WTC11 (cell line): Measurements from ENCODE around the gene TMED3. TPM values are rescaled to one million over a fixed set of nuclear protein-coding genes. Genes with fewer than 3 reads are reported as not detected.
A peak's percentile ranks its signal among the peaks of the same experiment; 100 is the strongest.

Experiments
- ATAC-seq: fragments of 200-7000 bp; cut with Tn5 transposase; 2 replicates; pipeline ENCODE4 v1.10.0; 2021; ENCODE audit warnings: mild to moderate bottlenecking, moderate library complexity
- CTCF ChIA-PET: fragments of 300-600 bp; sonication (Branson Sonifier 250); formaldehyde crosslinking; loops from one replicate; lab custom pipeline; 2021; ENCODE audit warnings: antibody characterized with exemption; lab: Charles Lee
- POLR2A ChIA-PET: fragments of 350-600 bp; sonication (Branson Sonifier 250); formaldehyde crosslinking; loops from one replicate; lab custom pipeline; 2021; ENCODE audit warnings: antibody characterized with exemption; lab: Charles Lee
- DNase-seq: peaks from one replicate; pipeline ENCODE4 v3.0.0; 2021; ENCODE audit warnings: low spot score
- H3K27ac Mint-ChIP-seq: 2 replicates; pipeline ENCODE4 v1.8.0; 2021; ENCODE audit warnings: mixed read lengths
- H3K27me3 Mint-ChIP-seq: 2 replicates; pipeline ENCODE4 v1.8.0; 2021; ENCODE audit warnings: low read depth, mild to moderate bottlenecking, moderate library complexity, mixed read lengths
- H3K36me3 Mint-ChIP-seq: 2 replicates; pipeline ENCODE4 v1.8.0; 2021; ENCODE audit warnings: mixed read lengths
- H3K4me1 Mint-ChIP-seq: 2 replicates; pipeline ENCODE4 v1.8.0; 2022; ENCODE audit warnings: mixed read lengths
- H3K4me3 Mint-ChIP-seq: 2 replicates; pipeline ENCODE4 v1.8.0; 2021; ENCODE audit warnings: mild to moderate bottlenecking, moderate library complexity, mixed read lengths
- H3K9me3 Mint-ChIP-seq: 2 replicates; pipeline ENCODE4 v1.8.0; 2021; ENCODE audit warnings: mixed read lengths
- CBFB ChIP-seq: sonication (generic); formaldehyde crosslinking; IDR thresholded peaks from 2 replicates; pipeline ENCODE4 v1.8.1; 2022; ENCODE audit warnings: mild to moderate bottlenecking, low read depth, missing genetic modification reagents
- GABPB1 ChIP-seq: sonication (generic); formaldehyde crosslinking; IDR thresholded peaks from 2 replicates; pipeline ENCODE4 v1.8.1; 2023; ENCODE audit warnings: mild to moderate bottlenecking, missing genetic modification reagents
- GTF2I ChIP-seq: fragments of 250-450 bp; sonication (Bioruptor Pico); conservative IDR thresholded peaks from 2 replicates; pipeline ENCODE4 v1.4.0; 2021; ENCODE audit warnings: mild to moderate bottlenecking
- JAZF1 ChIP-seq: fragments of 250-450 bp; sonication (Bioruptor Pico); IDR thresholded peaks from 2 replicates; pipeline ENCODE4 v1.9.0; 2021; ENCODE audit warnings: moderate library complexity, mild to moderate bottlenecking, inconsistent platforms
- MAX ChIP-seq: sonication (generic); formaldehyde crosslinking; IDR thresholded peaks from 2 replicates; pipeline ENCODE4 v1.8.0; 2022; ENCODE audit warnings: mild to moderate bottlenecking, missing genetic modification reagents
- NFE2L1 ChIP-seq: sonication (generic); formaldehyde crosslinking; IDR thresholded peaks from 2 replicates; pipeline ENCODE4 v1.8.1; 2023; ENCODE audit warnings: missing genetic modification reagents
- NFYB ChIP-seq: sonication (generic); formaldehyde crosslinking; conservative IDR thresholded peaks from 2 replicates; pipeline ENCODE4 v1.8.0; 2022; ENCODE audit warnings: low read depth, missing genetic modification reagents
- OVOL2 ChIP-seq: fragments of 250-450 bp; sonication (Bioruptor Pico); IDR thresholded peaks from 2 replicates; pipeline ENCODE4 v1.9.0; 2021; ENCODE audit warnings: mild to moderate bottlenecking, borderline replicate concordance
- SOX15 ChIP-seq: fragments of 250-450 bp; sonication (Bioruptor Pico); IDR thresholded peaks from 2 replicates; pipeline ENCODE4 v1.9.0; 2021; ENCODE audit warnings: mild to moderate bottlenecking
- SP1 ChIP-seq: sonication (generic); formaldehyde crosslinking; conservative IDR thresholded peaks from 2 replicates; pipeline ENCODE4 v1.8.1; 2022; ENCODE audit warnings: missing genetic modification reagents
- ZBTB21 ChIP-seq: sonication (generic); formaldehyde crosslinking; IDR thresholded peaks from 2 replicates; pipeline ENCODE4 v1.8.1; 2023; ENCODE audit warnings: mild to moderate bottlenecking, missing genetic modification reagents, borderline replicate concordance
- ZNF138 ChIP-seq: sonication (generic); formaldehyde crosslinking; conservative IDR thresholded peaks from 2 replicates; pipeline ENCODE4 v1.8.1; 2022; ENCODE audit warnings: mild to moderate bottlenecking, moderate library complexity, missing genetic modification reagents
- total RNA-seq: library from RNA; stranded (reverse); gene quantifications from 3 replicates; pipeline ENCODE4 v1.2.3, GENCODE V29; 2021
- TF ChIP-seq, protein P1 (sequence below): sonication (generic); formaldehyde crosslinking; conservative IDR thresholded peaks from 2 replicates; pipeline ENCODE4 v1.8.1; 2023; ENCODE audit warnings: mild to moderate bottlenecking, low read depth, missing genetic modification reagents, moderate library complexity
- TF ChIP-seq, protein P2 (sequence below): fragments of 250-450 bp; sonication (Bioruptor Pico); IDR thresholded peaks from 2 replicates; pipeline ENCODE4 v1.8.0; 2021; ENCODE audit warnings: mild to moderate bottlenecking
- TF ChIP-seq, protein P3 (sequence below): sonication (generic); formaldehyde crosslinking; IDR thresholded peaks from 2 replicates; pipeline ENCODE4 v1.8.0; 2022; ENCODE audit warnings: mild to moderate bottlenecking, missing genetic modification reagents

TMED3 gene
- total RNA-seq, 1 experiment from 2014 or later = 51.2 TPM

DNA sequence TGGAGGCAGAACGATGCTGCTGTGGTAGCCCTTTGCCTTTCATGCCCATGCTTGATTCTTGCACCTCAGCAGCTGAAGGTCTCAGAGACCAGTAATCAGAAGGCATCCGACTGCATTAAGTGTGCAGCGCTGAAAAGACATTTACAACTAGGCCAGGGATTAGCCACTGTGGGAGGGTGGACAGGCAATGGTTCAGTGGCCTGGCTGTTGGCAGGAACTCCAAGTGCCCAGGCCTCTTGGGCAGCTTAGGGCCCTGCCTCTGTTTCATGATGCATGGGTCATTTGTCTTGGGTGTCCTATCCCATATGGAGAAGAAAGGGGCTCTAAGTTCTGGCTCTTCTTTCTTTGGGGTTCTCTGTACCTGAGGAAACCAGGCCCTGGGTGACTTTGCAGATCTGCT lies 11.4 kb downstream of the TMED3 start (continued):
- TF ChIP-seq, protein P1, sequence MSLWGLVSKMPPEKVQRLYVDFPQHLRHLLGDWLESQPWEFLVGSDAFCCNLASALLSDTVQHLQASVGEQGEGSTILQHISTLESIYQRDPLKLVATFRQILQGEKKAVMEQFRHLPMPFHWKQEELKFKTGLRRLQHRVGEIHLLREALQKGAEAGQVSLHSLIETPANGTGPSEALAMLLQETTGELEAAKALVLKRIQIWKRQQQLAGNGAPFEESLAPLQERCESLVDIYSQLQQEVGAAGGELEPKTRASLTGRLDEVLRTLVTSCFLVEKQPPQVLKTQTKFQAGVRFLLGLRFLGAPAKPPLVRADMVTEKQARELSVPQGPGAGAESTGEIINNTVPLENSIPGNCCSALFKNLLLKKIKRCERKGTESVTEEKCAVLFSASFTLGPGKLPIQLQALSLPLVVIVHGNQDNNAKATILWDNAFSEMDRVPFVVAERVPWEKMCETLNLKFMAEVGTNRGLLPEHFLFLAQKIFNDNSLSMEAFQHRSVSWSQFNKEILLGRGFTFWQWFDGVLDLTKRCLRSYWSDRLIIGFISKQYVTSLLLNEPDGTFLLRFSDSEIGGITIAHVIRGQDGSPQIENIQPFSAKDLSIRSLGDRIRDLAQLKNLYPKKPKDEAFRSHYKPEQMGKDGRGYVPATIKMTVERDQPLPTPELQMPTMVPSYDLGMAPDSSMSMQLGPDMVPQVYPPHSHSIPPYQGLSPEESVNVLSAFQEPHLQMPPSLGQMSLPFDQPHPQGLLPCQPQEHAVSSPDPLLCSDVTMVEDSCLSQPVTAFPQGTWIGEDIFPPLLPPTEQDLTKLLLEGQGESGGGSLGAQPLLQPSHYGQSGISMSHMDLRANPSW (CRISPR knock-in tag) = no peak
- TF ChIP-seq SP1 (CRISPR knock-in tag) (no peak), SOX15 (CRISPR knock-in tag) (no peak), CBFB (CRISPR knock-in tag) (no peak), GTF2I (CRISPR knock-in tag) (no peak), GABPB1 (CRISPR knock-in tag) (no peak), MAX (CRISPR knock-in tag) (no peak), NFYB (no peak)
- TF ChIP-seq, protein P2, sequence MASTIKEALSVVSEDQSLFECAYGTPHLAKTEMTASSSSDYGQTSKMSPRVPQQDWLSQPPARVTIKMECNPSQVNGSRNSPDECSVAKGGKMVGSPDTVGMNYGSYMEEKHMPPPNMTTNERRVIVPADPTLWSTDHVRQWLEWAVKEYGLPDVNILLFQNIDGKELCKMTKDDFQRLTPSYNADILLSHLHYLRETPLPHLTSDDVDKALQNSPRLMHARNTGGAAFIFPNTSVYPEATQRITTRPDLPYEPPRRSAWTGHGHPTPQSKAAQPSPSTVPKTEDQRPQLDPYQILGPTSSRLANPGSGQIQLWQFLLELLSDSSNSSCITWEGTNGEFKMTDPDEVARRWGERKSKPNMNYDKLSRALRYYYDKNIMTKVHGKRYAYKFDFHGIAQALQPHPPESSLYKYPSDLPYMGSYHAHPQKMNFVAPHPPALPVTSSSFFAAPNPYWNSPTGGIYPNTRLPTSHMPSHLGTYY (CRISPR knock-in tag) = no peak

GRCh38 chr15:79322945-79323344 lies 12.0 kb downstream of the TMED3 start:
- no peak for ATAC-seq
- Mint-ChIP-seq H3K4me3 (no peak overlapping the region), H3K27me3 (no peaks in the 10 kb centered on the region), H3K9me3 (peaks cover 17% of the 10 kb centered on the region), H3K4me1 (no peaks in the 10 kb centered on the region), H3K36me3 (peaks cover 51% of the 10 kb centered on the region), H3K27ac (no peak overlapping the region)
- TF ChIP-seq OVOL2 (CRISPR knock-in tag) (no peak), ZBTB21 (CRISPR knock-in tag) (no peak), CBFB (CRISPR knock-in tag) (no peak), NFE2L1 (no peak), ZNF138 (CRISPR knock-in tag) (no peak)
- TF ChIP-seq, protein P3, sequence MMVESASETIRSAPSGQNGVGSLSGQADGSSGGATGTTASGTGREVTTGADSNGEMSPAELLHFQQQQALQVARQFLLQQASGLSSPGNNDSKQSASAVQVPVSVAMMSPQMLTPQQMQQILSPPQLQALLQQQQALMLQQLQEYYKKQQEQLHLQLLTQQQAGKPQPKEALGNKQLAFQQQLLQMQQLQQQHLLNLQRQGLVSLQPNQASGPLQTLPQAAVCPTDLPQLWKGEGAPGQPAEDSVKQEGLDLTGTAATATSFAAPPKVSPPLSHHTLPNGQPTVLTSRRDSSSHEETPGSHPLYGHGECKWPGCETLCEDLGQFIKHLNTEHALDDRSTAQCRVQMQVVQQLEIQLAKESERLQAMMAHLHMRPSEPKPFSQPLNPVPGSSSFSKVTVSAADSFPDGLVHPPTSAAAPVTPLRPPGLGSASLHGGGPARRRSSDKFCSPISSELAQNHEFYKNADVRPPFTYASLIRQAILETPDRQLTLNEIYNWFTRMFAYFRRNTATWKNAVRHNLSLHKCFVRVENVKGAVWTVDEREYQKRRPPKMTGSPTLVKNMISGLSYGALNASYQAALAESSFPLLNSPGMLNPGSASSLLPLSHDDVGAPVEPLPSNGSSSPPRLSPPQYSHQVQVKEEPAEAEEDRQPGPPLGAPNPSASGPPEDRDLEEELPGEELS (CRISPR knock-in tag) = no peak
- DNase-seq = no peak
- ChIA-PET CTCF (no interaction called here), POLR2A (no interaction called here)

DNA sequence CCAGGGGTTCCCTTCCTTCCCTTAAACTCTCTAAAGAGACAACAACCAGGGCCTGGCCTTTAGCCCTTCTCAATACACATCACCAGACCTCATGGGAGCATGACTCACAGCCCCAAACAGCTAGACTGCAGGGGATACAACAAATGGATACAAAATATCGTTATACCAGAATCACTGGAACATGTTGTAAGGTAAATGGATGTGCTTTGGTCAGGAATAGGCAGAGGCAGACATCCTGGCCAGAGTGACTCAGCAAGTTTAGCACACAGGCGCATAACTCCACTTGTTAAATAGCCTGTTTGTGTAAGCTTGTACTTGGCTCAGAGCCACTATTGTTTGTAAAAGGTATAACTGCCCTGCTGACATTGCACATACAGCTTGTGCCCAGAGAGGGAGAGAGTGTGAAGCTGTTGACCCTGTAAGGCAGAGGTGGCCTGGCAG lies 18.3 kb downstream of the TMED3 start:
- DNase-seq (no peak), ATAC-seq (peak; percentile 46)
- POLR2A ChIA-PET = no interaction called here
- Mint-ChIP-seq H3K36me3 (peaks cover 7% of the 10 kb centered on the region), H3K27me3 (no peaks in the 10 kb centered on the region), H3K4me1 (peaks cover 23% of the 10 kb centered on the region), H3K4me3 (no peak overlapping the region), H3K9me3 (peaks cover 3% of the 10 kb centered on the region; the same call in 1 of the 2 replicates)
- CTCF ChIA-PET = no interaction called here
- no peak for TF ChIP-seq JAZF1 (CRISPR knock-in tag)
- peak; percentile 91 for TF ChIP-seq NFE2L1
- TF ChIP-seq, all 79 proteins: peak for 1
- 0 out of 2 replicates have a peak overlapping the region, but pooled peaks have one; percentile 60 for H3K27ac Mint-ChIP-seq
